MCF 10A (cell line): ENCODE measurements around the gene HNRNPM. TPM values are rescaled to one million over a fixed set of nuclear protein-coding genes. Genes with fewer than 3 reads are reported as not detected.

ENCODE experiments used
- BruUV-seq: library from RNA; stranded (reverse); fragments of 400-500 nt; replicated peaks from 2 replicates; lab custom pipeline; 2021; lab: Mats Ljungman, UMichigan
- CTCF ChIA-PET: fragments of 300-600 bp; sonication (Branson Sonifier 250); formaldehyde crosslinking; extraction: SDS; loops from one replicate; lab custom pipeline; 2021; ENCODE audit warnings: antibody characterized with exemption, inconsistent platforms; lab: Yijun Ruan, JAX
- POLR2A ChIA-PET: fragments of 300-600, 350-650 bp; sonication (Branson Sonifier 250); formaldehyde crosslinking; extraction: SDS; loops from one replicate; lab custom pipeline; 2020; ENCODE audit warnings: antibody characterized with exemption, inconsistent platforms; lab: Yijun Ruan, JAX
- DNase-seq: peaks from one replicate; pipeline ENCODE4 v3.0.0-alpha.2; 2018; ENCODE audit not compliant: unreplicated experiment
- H3K27ac Mint-ChIP-seq: one replicate; pipeline ENCODE4 v1.8.0; 2022; ENCODE audit warnings: mild to moderate bottlenecking, low read depth, mixed read lengths; ENCODE audit not compliant: unreplicated experiment
- H3K27me3 Mint-ChIP-seq: one replicate; pipeline ENCODE4 v1.8.0; 2022; ENCODE audit warnings: mixed read lengths; ENCODE audit not compliant: insufficient read depth, unreplicated experiment
- H3K36me3 Mint-ChIP-seq: one replicate; pipeline ENCODE4 v1.8.0; 2022; ENCODE audit warnings: mild to moderate bottlenecking, moderate library complexity, mixed read lengths; ENCODE audit not compliant: insufficient read depth, unreplicated experiment
- H3K4me1 Mint-ChIP-seq: one replicate; pipeline ENCODE4 v1.8.0; 2022; ENCODE audit warnings: mixed read lengths; ENCODE audit not compliant: insufficient read depth, unreplicated experiment
- H3K4me3 Mint-ChIP-seq: one replicate; pipeline ENCODE4 v1.8.0; 2022; ENCODE audit warnings: mild to moderate bottlenecking, moderate library complexity, mixed read lengths; ENCODE audit not compliant: unreplicated experiment
- H3K9me3 Mint-ChIP-seq: one replicate; pipeline ENCODE4 v1.8.0; 2022; ENCODE audit warnings: mixed read lengths; ENCODE audit not compliant: unreplicated experiment
- intact Hi-C: fragments of 100-400 bp; cut with micrococcal nuclease; formaldehyde crosslinking; loops from 2 replicates; pipeline ENCODE4 v1.14.1; 2022
- total RNA-seq: library from RNA; stranded (reverse); gene quantifications from 2 replicates; pipeline ENCODE4 v1.2.3, GENCODE V29; 2022
- TF ChIP-seq, protein P1 (sequence below): fragments of 200-600 bp; IDR thresholded peaks from one replicate; pipeline ENCODE4 v1.8.0; 2022; ENCODE audit warnings: antibody characterized with exemption, mild to moderate bottlenecking; ENCODE audit not compliant: unreplicated experiment

The HNRNPM gene
- total RNA-seq, 1 experiment from 2014 or later, result 161 TPM

DNA sequence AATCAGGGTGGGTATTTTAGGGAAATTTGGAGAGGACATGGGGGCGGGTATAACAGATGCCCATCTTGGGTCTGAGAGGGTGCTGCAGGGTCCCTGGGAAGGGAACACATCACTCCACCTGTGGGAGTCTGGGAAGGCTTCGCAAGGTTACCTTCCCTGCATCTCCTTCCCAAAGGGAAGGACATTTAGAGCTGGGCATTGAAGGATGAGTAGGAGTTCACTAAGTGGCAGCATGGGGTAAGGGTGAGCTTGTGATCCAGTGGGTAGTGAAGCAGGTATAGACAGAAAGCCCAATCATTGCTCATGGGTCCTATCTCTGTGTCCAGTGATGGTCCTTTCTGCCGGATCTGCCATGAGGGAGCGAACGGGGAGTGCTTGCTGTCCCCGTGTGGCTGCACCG, 18.5 kb upstream of the HNRNPM start:
- intact Hi-C loops, result no loop called here
- POLR2A ChIA-PET, result interaction anchor here (0.6 kb wide), 1 partner anchor 18 kb away, joined by 3 read pairs; no protein-coding TSS in a partner anchor
- no peak overlapping the region for H3K27ac Mint-ChIP-seq
- no peak overlapping the region for H3K4me3 Mint-ChIP-seq
- no TSS peak for BruUV-seq
- CTCF ChIA-PET, result interaction anchor here (0.6 to 1.9 kb wide), 3 partner anchors 9 to 72 kb away, joined by 3 to 13 read pairs (median 3); partner anchors contain the start of gene MARCHF2
- TF ChIP-seq, protein P1, sequence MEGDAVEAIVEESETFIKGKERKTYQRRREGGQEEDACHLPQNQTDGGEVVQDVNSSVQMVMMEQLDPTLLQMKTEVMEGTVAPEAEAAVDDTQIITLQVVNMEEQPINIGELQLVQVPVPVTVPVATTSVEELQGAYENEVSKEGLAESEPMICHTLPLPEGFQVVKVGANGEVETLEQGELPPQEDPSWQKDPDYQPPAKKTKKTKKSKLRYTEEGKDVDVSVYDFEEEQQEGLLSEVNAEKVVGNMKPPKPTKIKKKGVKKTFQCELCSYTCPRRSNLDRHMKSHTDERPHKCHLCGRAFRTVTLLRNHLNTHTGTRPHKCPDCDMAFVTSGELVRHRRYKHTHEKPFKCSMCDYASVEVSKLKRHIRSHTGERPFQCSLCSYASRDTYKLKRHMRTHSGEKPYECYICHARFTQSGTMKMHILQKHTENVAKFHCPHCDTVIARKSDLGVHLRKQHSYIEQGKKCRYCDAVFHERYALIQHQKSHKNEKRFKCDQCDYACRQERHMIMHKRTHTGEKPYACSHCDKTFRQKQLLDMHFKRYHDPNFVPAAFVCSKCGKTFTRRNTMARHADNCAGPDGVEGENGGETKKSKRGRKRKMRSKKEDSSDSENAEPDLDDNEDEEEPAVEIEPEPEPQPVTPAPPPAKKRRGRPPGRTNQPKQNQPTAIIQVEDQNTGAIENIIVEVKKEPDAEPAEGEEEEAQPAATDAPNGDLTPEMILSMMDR, result no peak
- no peaks in the 10 kb centered on the region for H3K9me3 Mint-ChIP-seq
- no peaks in the 10 kb centered on the region for H3K36me3 Mint-ChIP-seq
- no peaks in the 10 kb centered on the region for H3K27me3 Mint-ChIP-seq
- no peak for DNase-seq
- no peaks in the 10 kb centered on the region for H3K4me1 Mint-ChIP-seq

DNA sequence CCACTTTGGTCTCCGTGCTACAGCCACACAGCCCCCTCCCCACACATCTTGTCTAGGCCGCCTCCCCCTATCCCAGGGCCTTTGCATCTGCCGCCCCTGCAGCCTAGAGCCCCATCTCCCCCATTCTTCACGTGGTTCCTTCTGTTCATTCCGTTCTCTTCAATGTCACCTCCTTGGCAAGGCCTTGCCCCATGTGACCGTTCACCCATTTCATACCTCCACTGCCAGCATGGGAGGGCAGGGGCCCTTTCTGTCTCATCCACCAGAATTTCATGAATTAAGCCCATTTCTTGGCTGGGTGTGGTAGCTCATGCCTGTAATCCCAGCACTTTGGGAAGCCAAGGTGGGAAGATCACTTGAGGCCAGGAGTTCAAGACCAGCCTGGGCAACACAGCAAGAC, 15.7 kb upstream of the HNRNPM start:
- CTCF ChIA-PET, result interaction anchor here (0.7 to 0.8 kb wide), 2 partner anchors 77 to 85 kb away, joined by 3 to 4 read pairs; no protein-coding TSS in a partner anchor
- BruUV-seq, result no TSS peak

DNA sequence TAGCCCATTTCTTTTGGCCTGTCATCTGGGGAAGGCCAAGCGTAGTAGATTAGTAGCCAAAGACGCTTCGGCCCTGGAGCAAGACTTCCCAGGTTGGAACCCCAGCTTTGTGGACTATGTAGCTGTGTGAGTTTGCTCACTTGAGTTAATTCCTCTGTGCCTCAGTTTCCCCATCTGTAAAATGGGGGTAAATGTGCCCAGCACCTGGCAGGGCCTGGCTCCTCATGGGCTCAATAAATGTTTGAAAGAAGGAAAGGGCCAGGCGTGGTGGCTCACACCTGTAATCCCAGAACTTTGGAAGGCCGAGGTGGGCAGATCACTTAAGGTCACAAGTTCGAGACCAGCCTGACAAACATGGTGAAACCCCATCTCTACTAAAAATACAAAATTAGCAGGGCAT, 14.9 kb upstream of the HNRNPM start:
- no peak for DNase-seq
- no peaks in the 10 kb centered on the region for H3K9me3 Mint-ChIP-seq
- no peaks in the 10 kb centered on the region for H3K4me1 Mint-ChIP-seq
- TF ChIP-seq, protein P1, result no peak
- no peaks in the 10 kb centered on the region for H3K36me3 Mint-ChIP-seq
- H3K27me3 Mint-ChIP-seq, result no peaks in the 10 kb centered on the region
- no peak overlapping the region for H3K27ac Mint-ChIP-seq
- no peak overlapping the region for H3K4me3 Mint-ChIP-seq
- ChIA-PET CTCF (interaction anchor here (0.6 to 1.0 kb wide), 4 partner anchors 12 to 76 kb away, joined by 3 to 4 read pairs (median 4); no protein-coding TSS in a partner anchor), POLR2A (interaction anchor here (0.5 to 2.7 kb wide), 2 partner anchors 14 to 24 kb away, joined by 3 to 10 read pairs; partner anchors contain the start of gene HNRNPM)
- no TSS peak for BruUV-seq
- intact Hi-C loops, result no loop called here

More for the DNA sequence above, 15.7 kb upstream of the HNRNPM start:
- no peak overlapping the region for H3K4me3 Mint-ChIP-seq
- H3K27ac Mint-ChIP-seq, result no peak overlapping the region
- intact Hi-C loops, result no loop called here
- H3K9me3 Mint-ChIP-seq, result no peaks in the 10 kb centered on the region
- no peak for DNase-seq
- no peaks in the 10 kb centered on the region for H3K4me1 Mint-ChIP-seq
- no peaks in the 10 kb centered on the region for H3K27me3 Mint-ChIP-seq
- TF ChIP-seq, protein P1, result no peak
- POLR2A ChIA-PET, result interaction anchor here (2.7 kb wide), 1 partner anchor 15 kb away, joined by 10 read pairs; the partner anchor contains the start of gene HNRNPM
- H3K36me3 Mint-ChIP-seq, result no peaks in the 10 kb centered on the region

DNA sequence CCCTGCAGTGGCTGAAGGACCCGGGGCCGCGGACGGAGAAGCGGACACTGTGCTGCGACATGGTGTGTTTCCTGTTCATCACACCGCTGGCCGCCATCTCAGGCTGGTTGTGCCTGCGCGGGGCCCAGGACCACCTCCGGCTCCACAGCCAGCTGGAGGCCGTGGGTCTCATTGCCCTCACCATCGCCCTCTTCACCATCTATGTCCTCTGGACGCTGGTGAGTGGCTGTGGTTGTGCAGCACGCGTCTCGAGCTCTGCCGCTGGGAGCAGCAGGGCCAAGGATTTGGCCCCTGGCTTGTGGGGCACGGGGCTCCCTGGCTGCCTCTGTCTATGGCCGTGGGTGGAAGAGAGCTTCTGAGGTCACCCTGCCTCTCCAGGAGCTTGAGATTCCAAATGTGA, 14.1 kb upstream of the HNRNPM start:
- TF ChIP-seq, protein P1, result no peak
- CTCF ChIA-PET, result no interaction called here
- Mint-ChIP-seq H3K9me3 (no peaks in the 10 kb centered on the region), H3K27ac (no peak overlapping the region), H3K36me3 (no peaks in the 10 kb centered on the region), H3K4me3 (no peak overlapping the region), H3K27me3 (no peaks in the 10 kb centered on the region), H3K4me1 (no peaks in the 10 kb centered on the region)
- POLR2A ChIA-PET, result interaction anchor here (2.7 kb wide), 1 partner anchor 14 kb away, joined by 10 read pairs; the partner anchor contains the start of gene HNRNPM
- no peak for DNase-seq
- intact Hi-C loops, result no loop called here
- BruUV-seq, result no TSS peak
